GM18907 (cell line): ENCODE measurements around the gene SLAMF1.

ENCODE experiments used
- ATAC-seq: cut with Tn5 transposase; IDR thresholded peaks from one replicate; pipeline ENCODE4 v1.9.1; 2021; ENCODE audit warnings: mild to moderate bottlenecking, moderate library complexity; ENCODE audit not compliant: unreplicated experiment

The SLAMF1 gene

DNA sequence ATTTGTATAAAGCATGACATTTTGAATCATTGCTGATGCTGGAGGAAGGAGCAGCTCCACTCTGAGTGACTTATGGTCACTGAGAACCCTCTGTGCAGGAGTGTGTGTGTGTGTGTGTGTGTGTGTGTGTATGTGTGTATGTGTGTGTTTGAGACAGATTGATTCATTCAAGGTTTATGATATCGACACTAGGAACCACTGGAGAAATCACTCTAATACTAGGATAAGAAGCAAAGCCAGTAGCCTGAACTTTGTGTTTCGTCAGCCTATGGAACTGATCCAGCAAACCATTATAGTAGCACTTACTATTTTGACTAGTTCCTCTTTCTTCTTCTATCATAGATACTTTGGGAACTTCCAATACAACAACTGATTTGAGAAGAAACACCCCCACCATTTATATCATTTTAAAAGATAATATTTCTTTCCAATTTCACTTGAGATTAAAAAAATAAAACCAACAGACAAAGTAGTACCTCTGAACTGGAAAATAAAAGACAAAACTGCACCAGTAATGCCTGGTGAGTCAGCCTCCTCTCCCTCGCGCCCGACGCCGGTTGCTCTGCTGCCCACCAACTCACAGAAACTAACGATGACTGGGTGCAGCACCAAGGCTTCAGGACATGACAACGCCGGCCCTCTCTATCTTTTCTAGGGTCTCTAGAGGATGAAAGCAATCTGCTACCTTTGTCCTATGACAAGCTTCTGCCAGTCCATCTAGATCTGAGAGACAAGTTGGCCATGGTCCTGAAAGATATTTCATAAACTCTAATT, 20.9 kb downstream of the SLAMF1 start:
- no peak for ATAC-seq

DNA sequence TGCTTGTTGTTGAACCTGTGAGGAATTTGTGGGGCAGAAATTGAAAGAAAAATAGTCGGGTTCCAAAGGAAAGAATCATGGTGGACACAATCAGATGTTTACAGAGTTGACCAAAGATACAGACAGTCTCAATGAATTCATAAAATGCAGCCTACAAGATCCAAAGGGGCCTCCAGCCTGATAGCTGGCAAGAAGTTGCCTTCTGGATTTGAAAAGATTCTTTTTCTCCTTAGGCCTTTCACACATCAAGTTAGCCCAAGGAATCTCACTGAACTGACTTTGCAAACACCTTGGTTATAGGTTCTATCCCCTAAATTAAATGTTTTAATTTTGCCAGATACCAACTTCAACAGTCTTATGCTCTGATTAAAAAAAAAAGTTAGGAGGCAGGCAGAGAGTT, 21.5 kb downstream of the SLAMF1 start:
- ATAC-seq, result no peak

- ATAC-seq, result no peak
These were observed 22.4 kb downstream of the SLAMF1 start for GRCh38 chr1:160624464-160624863.

GRCh38 chr1:160623862-160624261, 23.0 kb downstream of the SLAMF1 start:
- no peak for ATAC-seq

DNA sequence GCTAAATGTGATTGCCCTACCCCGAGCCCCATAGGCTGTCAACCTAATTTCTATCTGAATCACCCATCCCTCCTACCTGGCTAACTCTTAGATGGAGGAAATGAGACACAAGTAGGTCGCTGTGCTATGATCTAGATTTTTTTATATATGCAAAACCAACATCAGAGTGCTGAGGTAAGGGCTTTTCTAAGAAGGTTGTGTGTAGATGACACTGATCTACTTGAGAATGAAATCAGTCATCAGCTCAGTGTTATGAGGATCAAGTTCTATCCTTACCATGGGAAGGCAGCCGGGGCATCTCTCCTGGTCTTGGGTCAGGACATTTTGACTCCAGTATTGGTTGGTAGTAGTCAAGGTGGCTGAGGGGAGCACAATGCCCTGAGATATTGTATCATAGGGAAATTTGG, 23.6 kb downstream of the SLAMF1 start:
- ATAC-seq, result no peak

GRCh38 chr1:160622501-160623226, 24.2 kb downstream of the SLAMF1 start:
- ATAC-seq, result no peak

GRCh38 chr1:160621633-160622413, 25.0 kb downstream of the SLAMF1 start:
- ATAC-seq, result no peak

- no peak for ATAC-seq
These were observed 25.8 kb downstream of the SLAMF1 start for GRCh38 chr1:160620942-160621632.

- no peak for ATAC-seq
These were observed 27.0 kb downstream of the SLAMF1 start for GRCh38 chr1:160619742-160620277.

GRCh38 chr1:160618763-160619274, 28.0 kb downstream of the SLAMF1 start:
- ATAC-seq, result no peak

DNA sequence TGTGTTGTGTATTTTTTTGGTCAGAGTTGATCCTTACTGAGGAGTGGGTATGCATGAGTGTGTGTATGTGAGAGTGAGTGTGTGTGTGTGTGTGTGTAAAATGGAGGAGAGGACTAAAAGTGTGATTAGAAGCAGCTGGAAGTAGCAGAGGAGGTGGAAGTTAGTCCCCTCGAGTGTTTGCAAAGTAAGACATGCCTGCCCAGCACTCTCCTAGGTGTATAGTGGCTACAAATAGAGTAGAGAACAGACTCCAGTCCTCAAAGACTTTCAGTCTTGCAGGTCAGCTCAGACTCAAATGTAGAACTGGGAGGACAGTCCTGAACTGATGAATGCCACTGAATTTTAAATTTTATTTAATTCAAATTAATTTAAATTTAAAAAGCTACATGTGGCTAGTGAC, 28.5 kb downstream of the SLAMF1 start:
- no peak for ATAC-seq

DNA sequence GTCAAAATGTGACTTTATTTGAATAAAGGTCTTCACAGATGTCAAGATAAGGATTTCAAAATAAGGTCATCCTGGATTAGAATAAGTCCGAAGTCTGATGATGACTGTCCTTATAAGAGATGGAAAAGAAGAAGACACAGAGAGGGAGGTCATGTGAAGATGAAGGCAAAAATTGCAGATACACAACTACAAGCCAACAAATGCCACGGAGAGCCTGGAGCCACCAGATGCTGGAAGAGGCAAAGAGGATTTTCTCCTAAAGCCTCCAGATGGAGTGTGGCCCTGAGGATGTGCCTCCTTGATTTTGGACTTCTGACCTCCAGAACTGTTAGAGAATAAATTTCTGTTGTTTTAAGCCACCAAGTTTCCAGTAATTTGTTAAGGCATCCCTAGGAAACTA, 31.2 kb downstream of the SLAMF1 start:
- no peak for ATAC-seq

GRCh38 chr1:160614410-160614809, 32.4 kb downstream of the SLAMF1 start:
- ATAC-seq, result no peak

DNA sequence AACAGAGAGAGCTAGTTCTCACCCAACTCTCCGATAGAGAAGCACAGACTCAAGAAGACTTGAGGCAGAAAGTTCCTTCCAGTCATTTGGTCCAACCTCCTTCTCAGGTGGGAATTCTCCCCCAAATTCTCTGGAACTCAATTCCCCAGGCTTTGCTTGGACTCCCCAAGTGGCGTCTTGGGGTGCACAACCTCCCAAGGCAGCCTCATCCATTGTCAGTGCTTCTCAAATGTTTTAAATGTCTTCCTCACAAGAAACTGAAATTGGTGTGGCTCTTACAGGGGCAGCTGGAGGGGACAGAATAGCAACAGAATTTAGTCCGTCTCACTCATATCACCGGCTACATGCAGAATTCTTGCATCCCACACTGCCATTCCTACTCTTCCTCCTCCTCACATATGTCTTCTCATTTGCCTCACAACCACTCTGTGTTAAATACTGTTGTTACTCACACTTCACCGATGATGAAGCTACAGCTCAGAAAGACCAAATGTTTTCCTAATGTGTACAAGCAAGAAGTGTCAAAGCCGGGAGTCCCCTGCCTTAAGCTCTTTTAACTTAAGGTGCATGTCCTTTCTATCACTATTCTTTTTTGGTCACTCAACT, 34.1 kb downstream of the SLAMF1 start:
- ATAC-seq, result no peak

DNA sequence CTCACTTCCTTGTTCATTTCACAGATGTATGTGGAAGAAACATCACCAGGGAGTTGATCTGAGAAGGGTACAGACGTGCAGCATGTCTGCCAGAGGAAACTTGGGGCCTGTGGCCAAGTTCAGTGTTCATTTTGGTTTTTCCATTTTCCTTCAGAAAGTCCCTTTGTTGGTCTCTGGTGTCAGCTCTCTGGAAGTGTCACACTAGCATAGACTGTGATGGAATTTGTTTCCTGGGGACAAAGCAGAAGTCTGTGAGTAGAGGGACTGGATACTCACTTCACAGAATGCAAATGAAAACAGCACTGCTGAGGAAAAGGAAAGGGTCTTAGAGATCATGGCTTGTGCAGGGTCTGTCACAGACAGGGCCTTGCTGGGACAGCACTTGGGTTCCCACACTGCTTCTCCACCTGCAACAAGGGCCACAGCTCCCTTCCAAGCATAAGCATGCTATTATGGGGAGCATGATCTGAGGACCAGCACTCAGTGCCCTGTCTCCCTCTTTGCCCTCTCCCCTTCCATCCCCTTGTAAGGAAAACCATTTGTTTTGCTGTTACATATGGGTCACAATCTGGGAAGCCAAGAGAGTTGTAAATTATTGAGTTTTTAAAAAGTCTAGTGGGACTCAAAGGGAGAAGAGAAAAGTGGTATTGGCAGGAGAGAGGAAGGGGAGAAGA, 36.1 kb downstream of the SLAMF1 start:
- no peak for ATAC-seq

DNA sequence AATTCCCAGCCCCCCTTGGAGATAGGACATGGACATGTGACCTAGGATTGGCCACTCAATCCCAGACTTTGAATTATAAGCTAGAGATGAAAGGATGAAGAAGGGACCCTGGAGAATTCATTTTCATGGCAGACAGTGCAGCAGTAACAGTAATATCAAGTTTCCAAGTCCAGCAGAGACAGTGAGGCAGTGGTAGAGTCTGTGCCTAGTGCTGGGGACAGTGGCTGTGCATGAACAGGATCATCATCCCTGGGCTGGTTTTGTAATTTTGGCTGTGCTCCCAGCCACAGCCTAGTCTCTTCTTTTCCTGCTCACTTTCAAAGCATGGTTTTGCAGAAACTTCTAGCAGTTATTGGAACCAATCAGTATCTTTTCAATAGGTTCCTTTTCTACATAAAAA, 37.9 kb downstream of the SLAMF1 start:
- no peak for ATAC-seq

DNA sequence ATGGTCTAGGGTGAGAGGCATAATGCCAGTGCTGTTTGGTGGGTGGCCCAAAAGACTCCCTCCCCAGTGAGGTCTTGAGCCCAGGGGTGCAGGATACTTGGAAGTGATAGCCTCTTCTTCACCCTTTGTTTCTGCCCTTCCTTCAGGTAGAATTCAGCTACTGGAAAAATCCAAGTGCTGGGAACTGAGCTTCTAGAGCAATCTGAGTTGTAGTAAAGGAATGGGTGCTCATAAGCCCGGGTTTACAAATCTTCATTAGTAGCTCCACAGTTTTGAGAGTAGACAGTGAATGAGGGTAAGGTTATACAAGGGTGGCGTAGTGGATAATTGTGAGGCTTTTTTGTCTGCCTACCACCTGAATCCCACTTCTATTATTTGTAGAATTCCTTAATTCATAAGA, 38.3 kb downstream of the SLAMF1 start:
- ATAC-seq, result no peak

- no peak for ATAC-seq
These were observed 38.8 kb downstream of the SLAMF1 start for GRCh38 chr1:160608057-160608456.

GRCh38 chr1:160607672-160608032, 39.2 kb downstream of the SLAMF1 start:
- no peak for ATAC-seq
